Measurements from ENCODE around the gene ERP27. TPM values are rescaled to one million over a fixed set of nuclear protein-coding genes. Genes with fewer than 3 reads are reported as not detected.

Gene ERP27
- total and polyA plus RNA-seq, 2 of the 8 experiments (the other 6 are each of a cell fraction or from before 2014, with no cell fraction given) = not detected

- H3K4me2 ChIP-seq (ENCODE audit: insufficient read depth in 1 of 2, low read depth in 2 of 2, low read length in 2 of 2) = no peak overlapping the region
- ChIA-PET CTCF (ENCODE audit: partially characterized antibody) (interaction anchor here (1.0 to 1.8 kb wide), 3 partner anchors 9 to 26 kb away, joined by 4 to 6 read pairs (median 5); no protein-coding TSS in a partner anchor), POLR2A (ENCODE audit: partially characterized antibody) (no interaction called here)
- H3K27me3 ChIP-seq (replicated peaks in 1 of 4; ENCODE audit: control insufficient read depth in 3 of 4, extremely low read depth in 1 of 4, insufficient read depth in 3 of 4, low read length in 3 of 4) = no peaks in the 10 kb centered on the region
- no peak overlapping the region for H2AK5ac ChIP-seq (ENCODE audit: low read depth, low read length)
- H2BK12ac ChIP-seq (ENCODE audit: low read depth, low read length) = no peak overlapping the region
- no peaks in the 10 kb centered on the region for H3K9me3 ChIP-seq (ENCODE audit: insufficient read depth in 2 of 2, low read depth in 1 of 2, low read length in 1 of 2)
- no peak overlapping the region for H4K5ac ChIP-seq (ENCODE audit: insufficient read length, low read depth, low read length)
- H4K20me1 ChIP-seq (replicated peaks in 1 of 2; ENCODE audit: control insufficient read depth in 1 of 2, insufficient read depth in 2 of 2, low read length in 2 of 2) = no peaks in the 10 kb centered on the region
- FAIRE-seq (no peak), DNase-seq (ENCODE audit: low read depth in 1 of 2, low spot score in 2 of 2) (no peak)
- H3K79me2 ChIP-seq (ENCODE audit: control insufficient read depth in 1 of 2, insufficient read depth in 2 of 2, low read length in 2 of 2) = no peaks in the 10 kb centered on the region
- H3K23me2 ChIP-seq (ENCODE audit: low read depth, low read length) = no peaks in the 10 kb centered on the region
- no peak overlapping the region for H3K18ac ChIP-seq (ENCODE audit: extremely low read depth, low read length)
- H3K9ac ChIP-seq (replicated peaks in 1 of 4; ENCODE audit: extremely low read depth in 1 of 4, low read depth in 3 of 4, low read length in 3 of 4) = no peak overlapping the region
- H3K4me3 ChIP-seq (ENCODE audit: extremely low read depth in 1 of 4, insufficient read depth in 2 of 4, low read depth in 3 of 4, low read length in 4 of 4) = no peak overlapping the region
- no peak overlapping the region for H2BK20ac ChIP-seq (ENCODE audit: low read length)
- no peak overlapping the region for H3K23ac ChIP-seq (ENCODE audit: insufficient read length)
- H2BK120ac ChIP-seq (replicated peaks; ENCODE audit: low read depth, low read length) = no peak overlapping the region
- no peak overlapping the region for H2BK15ac ChIP-seq (ENCODE audit: low read length)
- no peaks in the 10 kb centered on the region for H3K36me3 ChIP-seq (ENCODE audit: control insufficient read depth in 2 of 4, insufficient read depth in 4 of 4, low read length in 3 of 4)
- no peak overlapping the region for H3K4ac ChIP-seq (replicated peaks; ENCODE audit: insufficient read length, low read depth, low read length)
- H3K27ac ChIP-seq (ENCODE audit: low read depth, low read length) = no peak overlapping the region
- 89% methylated on average over 5 of the region's 5 CpGs; no CpG with 5 or more reads in 1 of the 2 experiments for WGBS, 2 experiments (ENCODE audit: extremely low coverage in 1 of 2, insufficient coverage in 1 of 2, insufficient read length in 1 of 2, insufficient replicate concordance in 2 of 2, low coverage in 1 of 2, low lambda C conversion rate in 2 of 2, missing lambda C conversion rate in 1 of 2)
- H3K4me1 ChIP-seq (replicated peaks in 1 of 4; ENCODE audit: control insufficient read depth in 3 of 4, insufficient read depth in 4 of 4, low read length in 3 of 4) = no peaks in the 10 kb centered on the region
- no peaks in the 10 kb centered on the region for H3K79me1 ChIP-seq (ENCODE audit: low read depth, low read length)
- no peak overlapping the region for H2BK5ac ChIP-seq (ENCODE audit: low read depth, low read length)
- H4K91ac ChIP-seq (replicated peaks; ENCODE audit: insufficient read length, low read length) = no peak overlapping the region
- no peak overlapping the region for H4K8ac ChIP-seq (ENCODE audit: extremely low read depth, insufficient read depth, low read length)
- no peak overlapping the region for H2AFZ ChIP-seq (ENCODE audit: low read length)
- H3K56ac ChIP-seq (replicated peaks; ENCODE audit: insufficient read length, low read depth, low read length) = no peak overlapping the region
- H3K14ac ChIP-seq (ENCODE audit: insufficient read length) = no peak overlapping the region
- TF ChIP-seq RFX5 (IDR thresholded peaks at IDR 0.05; ENCODE audit: borderline replicate concordance, low read depth, low read length) = no peak
- no peak for TF ChIP-seq NANOG (IDR thresholded peaks at IDR 0.05; ENCODE audit: insufficient read depth, low read depth, low read length, poor library complexity, severe bottlenecking)
- TF ChIP-seq MAFK (IDR thresholded peaks at IDR 0.05; ENCODE audit: low read depth, low read length) = no peak
- no peak for TF ChIP-seq ATF3 (IDR thresholded peaks at IDR 0.05; ENCODE audit: insufficient read depth, low read depth, low read length)
- TF ChIP-seq E2F6 (IDR thresholded peaks at IDR 0.05) = no peak
- TF ChIP-seq YY1 (IDR thresholded peaks at IDR 0.05; ENCODE audit: low read depth, low read length) = no peak
- no peak for TF ChIP-seq CHD1 (IDR thresholded peaks at IDR 0.05; ENCODE audit: low read depth, low read length)
- no peak for TF ChIP-seq KDM4A (IDR thresholded peaks at IDR 0.05; ENCODE audit: low read depth, low read length, severe bottlenecking)
- no peak for TF ChIP-seq EZH2 (IDR thresholded peaks at IDR 0.05; ENCODE audit: low read depth, low read length, severe bottlenecking)
- no peak for TF ChIP-seq POU5F1 (IDR thresholded peaks at IDR 0.05; ENCODE audit: low read depth, low read length)
- no peak for TF ChIP-seq CHD2 (IDR thresholded peaks at IDR 0.05; ENCODE audit: low read length)
Observed at GRCh38 chr12:14910090-14910915, 28.0 kb downstream of the ERP27 start.

All from H1 (cell line).